Natural killer cell (primary cell): Measurements from ENCODE around the gene OLIG1. TPM values are rescaled to one million over a fixed set of nuclear protein-coding genes. Genes with fewer than 3 reads are reported as not detected.

ENCODE experiments used
- ATAC-seq, 3 donors: fragments of 150-1000 bp in 2 of 3; fragments of 200-7000 bp in 1 of 3; cut with Tn5 transposase; 1 replicate in 1 of 3; 2 replicates in 2 of 3; pipeline ENCODE4 v1.10.0; 2021; ENCODE audit warnings: mild to moderate bottlenecking in 2 of 3, moderate library complexity in 2 of 3
- DNase-seq, 2 donors: peaks; one replicate each; pipeline versions ENCODE4 v3.0.0 to v3.0.0-alpha.2; 2013 to 2021; ENCODE audit warnings: mixed read lengths in 1 of 2
- H3K27ac ChIP-seq: one replicate; pipeline ENCODE4 v1.5.1; 2013; ENCODE audit warnings: mild to moderate bottlenecking, low read length
- H3K27me3 ChIP-seq: one replicate; pipeline ENCODE4 v1.6.1; 2013; ENCODE audit warnings: low read length; ENCODE audit not compliant: control insufficient read depth, insufficient read depth
- H3K36me3 ChIP-seq: one replicate; pipeline ENCODE4 v1.6.1; 2013; ENCODE audit warnings: low read length; ENCODE audit not compliant: control insufficient read depth, insufficient read depth
- H3K4me1 ChIP-seq: one replicate; pipeline ENCODE4 v1.6.1; 2013; ENCODE audit warnings: low read length; ENCODE audit not compliant: control insufficient read depth, insufficient read depth
- H3K4me3 ChIP-seq: one replicate; pipeline ENCODE4 v1.5.1; 2013; ENCODE audit warnings: low read length
- H3K9me3 ChIP-seq: one replicate; pipeline ENCODE4 v1.6.1; 2013; ENCODE audit warnings: low read length; ENCODE audit not compliant: control insufficient read depth, insufficient read depth
- H3K27ac Mint-ChIP-seq, 2 donors: one replicate each; pipeline ENCODE4 v1.8.0; 2022; ENCODE audit warnings: mild to moderate bottlenecking in 2 of 2, mixed read lengths in 2 of 2, moderate library complexity in 1 of 2
- H3K27me3 Mint-ChIP-seq, 2 donors: one replicate each; pipeline ENCODE4 v1.8.0; 2022; ENCODE audit warnings: low read depth in 2 of 2, mixed read lengths in 2 of 2
- H3K36me3 Mint-ChIP-seq: one replicate; pipeline ENCODE4 v1.8.0; 2022; ENCODE audit warnings: mixed read lengths
- H3K4me1 Mint-ChIP-seq, 2 donors: one replicate each; pipeline ENCODE4 v1.8.0; 2022; ENCODE audit warnings: mixed read lengths in 2 of 2
- H3K4me3 Mint-ChIP-seq: one replicate; pipeline ENCODE4 v1.8.0; 2022; ENCODE audit warnings: mild to moderate bottlenecking, moderate library complexity, mixed read lengths
- H3K9me3 Mint-ChIP-seq, 2 donors: one replicate each; pipeline ENCODE4 v1.8.0; 2022; ENCODE audit warnings: mixed read lengths in 2 of 2
- CTCF ChIP-seq: fragments of 200-600 bp; IDR thresholded peaks from one replicate; pipeline ENCODE4 v1.8.0; 2022; ENCODE audit warnings: antibody characterized with exemption
- WGBS: methylation state at CpG from one replicate; pipeline ENCODE4 v1.1.7; 2013; ENCODE audit warnings: missing lambda C conversion rate; ENCODE audit not compliant: insufficient coverage; 5-methylcytosine and 5-hydroxymethylcytosine counted together
- intact Hi-C: fragments of 100-400 bp; cut with micrococcal nuclease; formaldehyde crosslinking; loops from one replicate; pipeline ENCODE4 v1.14.2; 2022
- total RNA-seq, 4 donors: library from RNA; stranded (reverse); fragments of 120-200 nt in 1 of 4; gene quantifications; one replicate each; pipeline versions ENCODE4 v1.2.3 to v1.2.4, GENCODE V29; 2013 to 2022

OLIG1 gene
- total RNA-seq, 3 donors from 2014 or later (not counting 1 experiment from before 2014, with no cell fraction given): 0.47 to 1.4 (median 0.48) TPM

- ATAC-seq (no peak), DNase-seq (no peak)
- no peaks in the 10 kb centered on the region for H3K9me3 Mint-ChIP-seq
- peaks cover 6% of the 10 kb centered on the region for H3K36me3 Mint-ChIP-seq
- H3K4me1 Mint-ChIP-seq: peaks cover 51 to 62% of the 10 kb centered on the region in 2 donors
- peak within 1 kb of the TSS; percentile 78 for H3K4me3 Mint-ChIP-seq
- peaks cover 3% of the 10 kb centered on the region for H3K9me3 ChIP-seq
- no peak within 1 kb of the TSS for H3K4me3 ChIP-seq
- H3K27ac Mint-ChIP-seq: peak within 1 kb of the TSS; percentile 42 to 80
- H3K27me3 Mint-ChIP-seq: peaks cover 63 to 72% of the 10 kb centered on the region in 2 donors
- peaks cover 94% of the 10 kb centered on the region for H3K27me3 ChIP-seq
- WGBS: 5% methylated on average over 55 of the region's 59 CpGs
- intact Hi-C loops: loop anchor here (10.0 kb wide), 1 partner anchor 99 kb away; no protein-coding TSS in a partner anchor
- TF ChIP-seq CTCF: no peak
- H3K27ac ChIP-seq: no peak within 1 kb of the TSS
- H3K36me3 ChIP-seq: no peaks in the 10 kb centered on the region
- peaks cover 73% of the 10 kb centered on the region for H3K4me1 ChIP-seq
These were observed 44.2 kb upstream of the OLIG1 start, which contains the start of gene OLIG2 for GRCh38 chr21:33025489-33026442. Gene OLIG2, plus strand, starts transcription at chr21:33025935. Its CDS starts 928 bp downstream, at chr21:33026863.

GRCh38 chr21:33026443-33026858 lies 43.5 kb upstream of the OLIG1 start:
- Histone ChIP-seq H3K27me3 (peaks cover 92% of the 10 kb centered on the region), H3K9me3 (peaks cover 3% of the 10 kb centered on the region), H3K27ac (no peak overlapping the region), H3K4me1 (peaks cover 71% of the 10 kb centered on the region), H3K4me3 (no peak overlapping the region), H3K36me3 (no peaks in the 10 kb centered on the region)
- 8% methylated on average over 19 of the region's 21 CpGs for WGBS
- TF ChIP-seq CTCF: no peak
- Mint-ChIP-seq H3K9me3 (no peaks in the 10 kb centered on the region), H3K27me3 (peaks cover 62 to 75% of the 10 kb centered on the region in 2 donors), H3K36me3 (peaks cover 6% of the 10 kb centered on the region), H3K4me3 (peak overlapping the region; percentile 78), H3K4me1 (peaks cover 51 to 58% of the 10 kb centered on the region in 2 donors), H3K27ac (peak overlapping the region; percentile 42 to 80)
- ATAC-seq (no peak), DNase-seq (no peak)
- intact Hi-C loops: loop anchor here (10.0 kb wide), 1 partner anchor 98 kb away; no protein-coding TSS in a partner anchor

GRCh38 chr21:33026878-33027400 lies 43.0 kb upstream of the OLIG1 start:
- intact Hi-C loops: loop anchor here (10.0 kb wide), 1 partner anchor 98 kb away; no protein-coding TSS in a partner anchor
- peaks cover 57 to 73% of the 10 kb centered on the region in 2 donors for H3K27me3 Mint-ChIP-seq
- peak overlapping the region; percentile 78 for H3K4me3 Mint-ChIP-seq
- no peaks in the 10 kb centered on the region for H3K9me3 Mint-ChIP-seq
- Histone ChIP-seq H3K27ac (no peak overlapping the region), H3K4me3 (no peak overlapping the region), H3K9me3 (peaks cover 3% of the 10 kb centered on the region), H3K27me3 (peaks cover 92% of the 10 kb centered on the region), H3K36me3 (no peaks in the 10 kb centered on the region), H3K4me1 (peaks cover 71% of the 10 kb centered on the region)
- ATAC-seq (no peak), DNase-seq (peak in 1 of 2 donors; percentile 17)
- peaks cover 51 to 57% of the 10 kb centered on the region in 2 donors for H3K4me1 Mint-ChIP-seq
- TF ChIP-seq CTCF: no peak
- peak overlapping the region; percentile 42 to 80 for H3K27ac Mint-ChIP-seq
- WGBS: 5% methylated on average over 54 of the region's 54 CpGs
- H3K36me3 Mint-ChIP-seq: peaks cover 6% of the 10 kb centered on the region
